Activated naive CD8-positive, alpha-beta T cell treated with anti-CD3 and anti-CD28 coated beads, Interleukin-2, amount 50 U/mL, for 16 hours (primary cell): ENCODE measurements around the gene GDPD4.

Source experiments
- DNase-seq: peaks from one replicate; pipeline ENCODE4 v3.0.0-alpha.2; 2020; ENCODE audit warnings: low read depth, low spot score

GDPD4 gene, protein sequence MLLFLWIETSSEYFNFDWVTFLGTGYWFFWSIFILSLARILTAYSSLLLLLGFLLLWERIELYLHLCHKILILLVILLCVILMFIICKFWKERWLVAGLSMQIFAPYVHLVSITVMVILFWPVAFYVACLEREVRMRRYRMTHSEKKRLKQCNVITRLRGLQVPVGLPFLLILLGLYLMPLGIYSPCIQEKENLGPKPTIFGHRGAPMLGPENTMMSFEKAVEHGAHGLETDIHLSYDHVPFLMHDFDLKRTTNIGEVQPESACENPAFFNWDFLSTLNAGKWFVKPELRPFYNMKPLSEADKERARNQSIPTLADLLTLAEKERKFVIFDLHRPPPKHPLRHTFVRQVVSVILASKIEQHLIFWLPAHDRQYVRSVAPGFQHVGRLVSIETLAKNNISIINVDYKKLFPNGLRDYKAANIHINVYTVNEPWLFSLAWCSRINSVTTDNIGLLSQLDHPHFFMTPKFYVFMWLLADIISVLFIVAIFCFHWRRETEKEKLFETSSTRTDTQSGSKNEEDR

GRCh38 chr11:77301510-77301909 lies at the start of gene GDPD4:
Gene GDPD4 (minus strand): TSS chr11:77301686. CDS start chr11:77285137, 16,549 bp downstream.
- DNase-seq: no peak

DNA sequence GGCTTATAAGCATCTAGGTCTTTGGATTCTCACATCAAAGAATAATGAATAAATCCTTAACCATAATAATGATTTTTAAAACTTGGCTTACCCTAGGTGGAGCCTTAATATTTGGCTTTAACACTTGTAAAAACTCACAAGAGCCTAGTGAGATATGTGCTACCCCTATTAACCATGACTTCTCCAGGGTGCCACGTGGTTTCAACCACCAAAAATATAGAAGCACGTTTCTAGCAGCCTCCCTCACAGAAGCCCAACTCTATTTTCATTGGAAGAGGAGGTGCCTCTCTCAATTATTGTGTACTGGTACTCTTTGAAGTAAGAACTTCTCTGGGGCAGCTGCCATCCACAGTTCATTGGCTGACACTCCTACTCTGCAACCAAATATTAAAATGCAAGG lies 46.5 kb upstream of the GDPD4 start:
- no peak for DNase-seq

- DNase-seq: no peak
These were observed 45.6 kb upstream of the GDPD4 start for GRCh38 chr11:77346906-77347603.

GRCh38 chr11:77345621-77346020 lies 44.1 kb upstream of the GDPD4 start:
- no peak for DNase-seq

DNA sequence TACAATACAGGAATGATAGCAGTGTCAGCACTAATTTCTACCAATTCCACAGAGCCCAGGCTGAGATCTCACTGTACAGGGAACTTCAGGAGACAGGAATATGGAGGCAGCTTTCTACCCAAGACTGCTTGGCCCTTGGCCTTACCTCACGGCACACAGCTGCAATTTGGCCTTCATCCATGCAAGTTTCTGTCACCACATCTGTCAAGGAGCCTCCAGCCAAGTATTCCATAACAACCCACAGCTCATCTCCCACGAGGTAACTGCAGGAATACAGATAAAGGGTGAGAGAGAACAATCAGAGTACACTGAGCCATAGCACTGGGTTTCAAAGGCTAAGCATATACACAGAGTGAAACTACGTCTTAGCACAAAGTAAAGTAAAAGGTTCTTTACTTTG lies 39.0 kb upstream of the GDPD4 start:
- DNase-seq: no peak

DNA sequence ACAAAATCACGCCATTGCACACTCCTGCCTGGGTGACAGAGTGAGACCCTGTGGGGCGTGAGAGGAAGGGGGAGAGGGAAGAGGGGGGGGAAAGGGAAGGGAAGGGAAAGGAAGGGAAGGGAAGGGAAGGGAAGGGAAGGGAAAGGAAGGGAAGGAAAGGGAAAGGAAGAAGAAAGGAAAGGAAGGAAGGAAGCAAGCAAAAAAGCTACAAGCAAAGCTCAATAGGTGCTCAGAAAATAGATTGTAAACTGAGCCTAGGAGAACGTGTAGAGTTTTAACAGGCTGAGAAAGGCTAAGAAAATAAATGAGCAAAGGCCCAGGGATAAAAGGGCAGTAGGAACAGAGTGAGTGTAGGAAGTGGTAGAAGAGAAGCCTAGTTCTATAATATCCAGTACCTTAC lies 30.8 kb upstream of the GDPD4 start:
- DNase-seq: no peak

GRCh38 chr11:77325159-77325558 lies 23.7 kb upstream of the GDPD4 start:
- no peak for DNase-seq

GRCh38 chr11:77324508-77324907 lies 23.0 kb upstream of the GDPD4 start:
- DNase-seq: no peak

DNA sequence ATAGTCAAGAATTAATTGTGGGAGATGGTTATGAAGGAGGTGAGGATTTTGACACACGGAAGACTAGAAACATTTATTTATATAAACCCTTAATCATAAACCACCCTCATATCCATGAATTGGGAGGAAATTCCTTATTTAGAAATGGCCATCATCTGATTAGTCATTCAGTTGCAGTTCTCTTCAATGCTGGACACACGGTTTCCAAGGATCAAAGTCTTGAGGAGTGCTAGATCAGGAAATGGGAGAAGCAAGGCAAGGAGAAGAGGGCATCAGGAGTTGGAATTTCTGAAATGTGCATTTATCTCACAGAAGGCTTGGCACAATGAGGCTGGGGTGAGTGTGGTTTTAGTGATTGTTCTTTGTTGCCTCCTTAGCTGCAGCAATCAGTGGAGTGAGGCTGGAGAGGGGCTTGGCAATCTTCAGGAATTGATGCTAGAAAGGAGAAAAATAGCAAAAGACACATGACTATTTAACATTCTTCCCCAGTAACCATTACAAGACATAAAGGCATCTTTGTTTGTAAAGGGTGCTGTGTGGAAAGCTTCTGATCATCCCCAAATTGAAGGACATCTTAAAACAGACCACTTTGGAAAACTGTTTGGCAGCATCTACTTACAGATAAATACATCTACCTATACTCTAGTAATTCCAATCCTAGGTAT lies 21.6 kb upstream of the GDPD4 start:
- no peak for DNase-seq

DNA sequence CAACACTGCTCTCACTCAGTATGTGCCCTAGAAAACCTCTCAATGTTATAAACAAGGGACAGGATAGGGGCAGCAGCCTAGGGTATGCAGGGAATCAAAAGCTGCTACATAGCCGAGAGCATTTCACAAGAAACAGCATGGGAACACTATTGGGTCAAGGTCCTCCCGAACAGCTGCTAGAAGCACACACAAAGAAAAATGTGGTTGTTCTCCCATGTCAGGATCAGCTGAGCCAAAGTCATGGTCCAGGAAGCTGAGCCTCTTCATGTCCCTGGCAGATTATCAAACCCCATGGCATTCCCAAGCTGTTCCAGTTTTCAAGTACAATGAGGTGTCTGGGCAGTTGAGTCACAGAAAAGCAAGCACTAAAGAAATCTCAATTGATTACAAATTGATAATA lies 21.0 kb upstream of the GDPD4 start:
- DNase-seq: no peak

DNA sequence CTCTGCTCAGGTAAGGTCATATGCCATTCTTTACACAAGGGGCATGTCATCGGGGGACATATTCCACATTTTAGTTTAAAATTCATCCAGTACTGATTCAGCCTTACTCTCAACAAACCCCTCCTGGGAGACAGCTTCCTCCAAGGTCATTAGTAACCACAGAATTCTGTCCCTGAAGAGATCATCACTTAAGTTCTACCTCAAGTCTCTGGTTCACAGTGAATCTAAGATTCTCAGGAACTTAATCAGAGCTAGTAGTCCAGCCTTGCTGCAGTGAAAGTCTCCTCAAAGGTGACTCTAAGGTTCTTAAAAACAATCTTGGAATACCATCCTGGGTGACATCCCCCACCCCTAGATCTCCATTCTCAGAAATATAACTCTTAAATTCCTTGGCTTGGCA lies 18.9 kb upstream of the GDPD4 start:
- DNase-seq: no peak

DNA sequence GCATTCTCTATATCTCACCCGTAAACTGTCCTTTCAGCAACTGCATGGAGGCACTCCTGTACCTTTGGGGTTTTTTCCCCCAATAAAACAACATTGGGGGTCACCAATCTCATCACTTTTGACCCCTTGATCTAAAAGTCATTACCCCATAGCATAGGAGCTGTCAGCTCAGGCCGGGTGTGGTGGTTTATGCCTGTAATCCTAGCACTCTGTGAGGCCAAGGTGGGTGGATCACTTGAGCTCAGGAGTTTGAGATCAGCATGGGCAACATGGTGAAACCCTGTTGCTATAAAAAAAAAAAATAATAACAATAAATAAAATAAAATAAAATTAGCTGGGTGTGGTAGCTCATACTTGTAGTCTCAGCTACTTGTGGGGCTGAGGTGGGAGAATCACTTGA lies 17.1 kb upstream of the GDPD4 start:
- DNase-seq: no peak

- DNase-seq: no peak
These were observed 15.4 kb upstream of the GDPD4 start for GRCh38 chr11:77316733-77317342.

DNA sequence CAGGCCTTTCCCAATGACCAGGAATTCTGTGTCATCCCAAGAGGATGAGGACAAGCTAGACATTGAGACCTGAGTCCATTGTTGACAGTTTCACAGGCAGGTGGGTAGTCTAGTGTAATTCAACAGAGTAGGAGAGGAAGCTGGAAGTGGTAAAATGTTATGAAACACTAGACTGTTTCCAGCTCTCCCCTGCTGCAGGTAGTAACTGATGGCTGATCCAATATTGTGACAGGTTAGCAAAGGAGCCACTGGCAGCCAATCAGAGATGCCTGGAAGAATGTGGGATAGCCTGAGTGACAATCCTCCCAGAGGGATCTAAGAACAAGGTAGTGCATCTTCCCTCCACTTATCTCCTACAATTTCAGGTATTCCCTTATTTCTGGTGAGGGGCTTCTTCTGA lies 10.6 kb upstream of the GDPD4 start:
- DNase-seq: no peak

GRCh38 chr11:77311701-77312100 lies 10.2 kb upstream of the GDPD4 start:
- no peak for DNase-seq

GRCh38 chr11:77310721-77311120 lies 9.2 kb upstream of the GDPD4 start:
- no peak for DNase-seq

- no peak for DNase-seq
These were observed 8.1 kb upstream of the GDPD4 start for GRCh38 chr11:77309401-77310085.

DNA sequence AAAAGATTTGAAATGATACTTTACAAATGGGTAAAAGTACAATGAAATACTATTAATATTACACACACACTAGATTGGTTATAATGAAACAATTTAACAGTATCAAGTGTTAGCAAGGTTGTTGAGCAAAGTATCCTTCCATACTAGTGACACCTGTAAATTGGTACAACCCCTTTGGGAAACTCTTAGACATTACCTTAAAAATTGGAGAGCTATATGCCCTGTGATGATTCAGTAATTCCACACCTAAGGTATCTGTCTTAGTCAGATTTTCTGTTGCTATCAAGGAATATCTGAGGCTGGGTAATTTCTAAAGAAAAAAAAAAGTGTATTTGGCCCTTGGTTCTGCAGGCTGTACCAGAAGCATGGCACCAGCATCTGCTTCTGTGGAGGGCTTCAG lies 7.4 kb upstream of the GDPD4 start:
- DNase-seq: no peak

DNA sequence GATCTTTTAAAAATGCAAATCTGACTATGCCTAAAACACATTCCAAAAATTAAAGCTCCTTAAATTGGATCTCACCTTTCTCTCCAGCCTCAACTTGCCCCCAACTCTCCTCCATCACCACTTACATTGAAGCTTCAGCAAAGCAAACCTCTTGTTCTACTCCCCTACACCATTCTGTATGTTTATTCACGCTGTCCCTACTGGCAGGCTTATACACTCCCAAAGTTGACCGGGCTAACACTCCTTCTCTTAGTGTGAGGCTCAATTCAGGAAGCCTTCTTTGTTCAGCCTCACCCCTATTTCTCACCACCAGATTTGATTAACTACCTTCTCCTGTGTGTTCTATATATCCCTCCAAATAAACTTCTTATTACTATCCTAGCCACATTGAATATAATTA lies 1.8 kb upstream of the GDPD4 start:
- no peak for DNase-seq

GRCh38 chr11:77302752-77303151 lies 1.3 kb upstream of the GDPD4 start:
- DNase-seq: no peak

DNA sequence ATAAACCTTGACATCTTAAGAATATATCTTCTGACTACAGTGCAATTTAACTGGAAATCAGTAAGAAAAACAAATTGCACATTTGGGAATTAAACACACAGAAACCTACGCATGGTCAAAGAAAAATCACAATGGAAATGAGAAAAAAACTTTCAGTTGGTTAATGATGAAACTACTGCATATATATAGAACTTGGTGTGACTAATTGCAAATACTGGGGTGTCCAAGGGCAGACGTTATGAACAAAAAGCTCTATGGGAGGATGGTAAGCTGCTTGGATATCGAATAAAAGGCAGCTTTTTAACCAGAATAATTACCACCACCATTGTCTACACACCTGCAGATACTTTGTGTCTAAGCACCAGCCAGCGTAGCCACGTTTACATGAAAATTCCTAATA lies 791 bp downstream of the GDPD4 start:
- no peak for DNase-seq
